VCaP (cell line): ENCODE measurements around the gene LYPD5.
"Not testable (repeated sequence)": the region's sequence is repeated elsewhere in the genome, so short reads cannot be mapped to it uniquely, and the experiment has no call there.

ENCODE experiments used
- H3K27ac ChIP-seq: fragments of 450-650 bp; 2 replicates; pipeline ENCODE4 v1.5.1; 2017
- CTCF ChIP-seq: fragments of 450-650 bp; conservative IDR thresholded peaks from 2 replicates; pipeline ENCODE4 v1.5.1; 2017; ENCODE audit warnings: mild to moderate bottlenecking, moderate library complexity

Gene LYPD5

DNA sequence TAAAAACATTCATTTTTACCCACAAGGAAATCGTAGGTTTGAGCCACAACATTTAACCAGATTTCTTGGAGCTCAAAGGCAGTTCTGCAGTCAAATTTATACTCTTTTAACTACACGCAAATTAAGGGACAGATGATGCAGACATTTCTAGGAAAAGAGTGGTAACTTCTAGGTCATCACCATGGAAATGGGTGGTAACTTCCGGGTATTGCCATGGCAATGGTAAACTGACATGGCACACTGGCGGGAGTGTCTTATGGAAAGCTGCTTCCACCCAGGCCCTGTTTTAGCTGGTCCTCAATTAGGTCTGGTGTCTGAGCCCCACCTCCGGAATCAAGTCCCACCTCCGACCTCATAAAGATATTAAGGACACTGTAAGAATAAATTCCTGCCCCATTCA, 10.4 kb upstream of the LYPD5 start:
- TF ChIP-seq CTCF, result no peak
- H3K27ac ChIP-seq, result no peak overlapping the region

GRCh38 chr19:43812259-43812658, 10.0 kb upstream of the LYPD5 start:
- no peak overlapping the region for H3K27ac ChIP-seq
- TF ChIP-seq CTCF, result no peak

GRCh38 chr19:43811837-43812236, 9.6 kb upstream of the LYPD5 start:
- no peak overlapping the region for H3K27ac ChIP-seq
- no peak for TF ChIP-seq CTCF

DNA sequence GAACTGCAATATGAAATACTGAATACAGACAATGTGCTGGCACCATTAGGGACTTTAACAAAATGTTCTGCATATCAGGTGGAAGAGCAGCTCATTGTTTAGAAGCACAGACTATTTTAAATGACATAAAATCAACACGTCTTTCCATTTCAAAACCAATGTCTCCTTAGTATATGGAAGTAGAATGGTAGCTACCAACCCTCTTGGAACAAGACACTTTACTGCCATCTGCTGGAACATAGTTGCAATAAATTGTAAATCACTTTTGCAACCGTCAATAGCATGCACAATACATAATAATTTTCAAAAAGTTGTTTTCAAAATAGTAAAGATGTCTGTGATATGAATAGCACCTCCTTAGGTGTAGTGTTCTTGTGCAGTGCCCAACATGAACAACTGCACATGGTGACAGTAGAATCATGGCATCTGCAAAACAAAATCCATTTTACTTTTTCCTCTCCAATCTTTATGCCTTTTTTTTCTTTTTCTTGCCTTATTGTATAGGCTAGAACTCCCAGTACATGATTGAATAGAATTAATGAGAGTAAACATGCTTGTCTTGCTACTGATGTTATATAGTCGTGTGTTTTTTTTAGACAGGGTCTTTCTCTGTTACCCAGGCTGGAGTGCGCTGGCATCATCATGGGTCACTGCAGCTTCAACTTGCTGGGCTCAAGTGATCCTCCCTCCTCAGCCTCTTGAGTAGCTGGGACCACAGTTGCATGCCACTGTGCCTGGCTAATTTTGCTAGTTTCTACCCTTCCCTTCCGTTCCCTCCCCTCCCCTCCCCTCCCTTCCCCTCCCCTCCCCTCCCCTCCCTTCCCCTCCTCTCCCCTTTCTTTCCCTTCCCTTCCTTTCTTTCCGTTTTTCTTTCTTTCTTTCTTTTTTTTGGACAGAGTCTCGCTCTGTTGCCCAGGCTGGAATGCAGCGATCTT, 7.8 kb upstream of the LYPD5 start:
- H3K27ac ChIP-seq, result no peak overlapping the region
- TF ChIP-seq CTCF, result peak; percentile 82

DNA sequence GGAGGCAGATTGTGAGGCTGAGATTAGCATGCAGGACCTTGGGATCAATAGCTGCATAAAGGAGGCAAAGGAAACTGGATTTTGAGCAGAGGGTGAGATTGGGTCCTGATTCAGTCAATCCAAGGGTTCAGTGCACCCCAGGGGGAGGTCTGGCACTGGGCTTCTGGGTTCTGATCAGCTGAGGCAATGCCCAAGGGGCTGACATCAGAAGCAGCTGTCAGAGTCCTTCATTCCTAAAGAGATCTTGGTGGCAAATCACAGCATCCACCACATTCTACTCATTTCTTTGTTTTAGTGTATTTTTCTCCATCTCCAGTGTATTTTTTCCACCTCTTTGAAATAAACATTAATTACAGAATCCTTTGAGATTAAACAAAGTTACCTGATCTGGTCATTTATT, 5.4 kb upstream of the LYPD5 start:
- no peak for TF ChIP-seq CTCF
- H3K27ac ChIP-seq, result no peak overlapping the region

DNA sequence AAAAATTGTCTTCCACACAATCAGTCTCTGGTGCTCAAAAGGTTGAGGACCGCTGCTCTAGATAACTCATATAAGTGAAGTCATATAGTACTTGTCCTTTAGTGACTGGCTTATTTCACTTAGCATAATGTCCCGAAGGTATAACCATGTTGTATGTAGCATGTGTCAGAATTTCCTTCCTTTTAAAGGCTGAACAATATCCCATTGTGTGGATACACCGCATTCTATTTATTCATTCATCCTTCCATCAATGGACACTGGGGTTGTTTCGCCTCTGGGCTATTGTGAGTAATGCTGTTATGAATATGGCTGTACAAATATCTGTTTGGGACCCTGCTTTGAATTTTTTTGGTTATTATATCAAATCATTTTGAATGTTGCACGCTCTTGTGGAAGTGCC, 4.6 kb upstream of the LYPD5 start:
- H3K27ac ChIP-seq, result no peak overlapping the region
- TF ChIP-seq CTCF, result no peak

GRCh38 chr19:43806401-43806800, 4.2 kb upstream of the LYPD5 start:
- H3K27ac ChIP-seq, result not testable (repeated sequence)

DNA sequence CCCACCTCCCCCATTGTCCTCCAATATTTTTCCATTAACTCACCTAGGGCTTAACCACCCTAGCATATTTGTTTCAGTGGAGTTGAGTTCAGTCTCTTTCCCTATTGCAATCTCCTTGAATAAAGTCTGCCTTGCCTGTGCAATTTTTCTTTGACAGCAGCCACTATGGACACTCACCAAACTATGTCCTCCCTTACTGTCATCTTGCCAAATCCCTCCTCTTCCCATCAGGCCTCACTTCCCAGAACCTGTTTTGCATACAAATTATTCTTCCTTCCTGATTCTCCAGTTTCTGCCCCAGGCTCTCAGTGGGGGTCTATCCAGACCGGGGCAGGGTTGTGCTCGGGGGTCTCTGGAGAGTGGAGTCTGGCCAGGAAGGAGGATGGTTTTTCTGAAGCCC, 2.2 kb upstream of the LYPD5 start:
- H3K27ac ChIP-seq, result no peak overlapping the region
- TF ChIP-seq CTCF, result no peak
